Sigmoid colon (tissue), 3 donors: ENCODE measurements around the gene COQ8A.

Experiments
- CTCF ChIP-seq, 4 experiments: fragments of 450-650 bp in 3 of 4; fragments of 200-600 bp in 1 of 4; IDR thresholded peaks; one replicate each; pipeline ENCODE4 v1.5.1; 2016 to 2019; ENCODE audit warnings: antibody characterized with exemption in 4 of 4, mild to moderate bottlenecking in 3 of 4, moderate library complexity in 2 of 4
- POLR2A ChIP-seq, 2 donors: fragments of 450-650 bp; IDR thresholded peaks; one replicate each; pipeline ENCODE4 v1.6.1; 2016; ENCODE audit warnings: antibody characterized with exemption in 2 of 2, mild to moderate bottlenecking in 2 of 2, moderate library complexity in 2 of 2

- no peak for TF ChIP-seq CTCF (IDR thresholded peaks at IDR 0.05)
- TF ChIP-seq POLR2A (IDR thresholded peaks at IDR 0.05), result no peak
Measured at GRCh38 chr1:226940029-226940805, at the start of gene COQ8A.
